ENCODE data around the gene PRR14L. TPM values are rescaled to one million over a fixed set of nuclear protein-coding genes. Genes with fewer than 3 reads are reported as not detected.
"Not testable (repeated sequence)": the region's sequence is repeated elsewhere in the genome, so short reads cannot be mapped to it uniquely, and the experiment has no call there.

The PRR14L gene
- total RNA-seq (2014; rRNA removed; shearing (Covaris generic)) = 14.2 and 20.8 TPM in 2 replicates

GRCh38 chr22:31749636-31750364 lies at the start of gene PRR14L:
Gene PRR14L (minus strand): TSS chr22:31750132. CDS start chr22:31738860, 11,272 bp downstream.
- Histone ChIP-seq H3K27me3 (replicated peaks) (no peaks in the 10 kb centered on the region), H3K4me3 (peak within 1 kb of the TSS; percentile 94), H3K4me1 (replicated peaks) (peaks cover 40% of the 10 kb centered on the region), H3K36me3 (peaks cover 25% of the 10 kb centered on the region), H3K27ac (peak within 1 kb of the TSS; percentile 64), H3K9me3 (replicated peaks) (no peaks in the 10 kb centered on the region)
- peak; percentile 96 to 97 for DNase-seq (ENCODE audit: low read depth in 1 of 2, low spot score in 2 of 2)

GRCh38 chr22:31799358-31799757 lies 49.4 kb upstream of the PRR14L start:
- DNase-seq (ENCODE audit: low read depth in 1 of 2, low spot score in 2 of 2); H3K27me3 ChIP-seq (replicated peaks); H3K9me3 ChIP-seq (replicated peaks); H3K4me1 ChIP-seq (replicated peaks); H3K4me3 ChIP-seq; H3K27ac ChIP-seq: not testable (repeated sequence)
- peaks cover 49% of the 10 kb centered on the region for H3K36me3 ChIP-seq

GRCh38 chr22:31790240-31790639 lies 40.3 kb upstream of the PRR14L start:
- no peaks in the 10 kb centered on the region for H3K9me3 ChIP-seq (replicated peaks)
- DNase-seq (ENCODE audit: low read depth in 1 of 2, low spot score in 2 of 2) = no peak
- H3K27me3 ChIP-seq (replicated peaks) = no peaks in the 10 kb centered on the region
- H3K4me3 ChIP-seq = no peak overlapping the region
- H3K4me1 ChIP-seq (replicated peaks) = no peaks in the 10 kb centered on the region
- no peak overlapping the region for H3K27ac ChIP-seq
- H3K36me3 ChIP-seq = peaks cover 16% of the 10 kb centered on the region

- Histone ChIP-seq H3K4me1 (replicated peaks) (no peaks in the 10 kb centered on the region), H3K27ac (no peak overlapping the region), H3K9me3 (replicated peaks) (no peaks in the 10 kb centered on the region), H3K27me3 (replicated peaks) (no peaks in the 10 kb centered on the region), H3K4me3 (no peak overlapping the region), H3K36me3 (peaks cover 20% of the 10 kb centered on the region)
- no peak for DNase-seq (ENCODE audit: low read depth in 1 of 2, low spot score in 2 of 2)
Measured at GRCh38 chr22:31789803-31790202, 39.9 kb upstream of the PRR14L start.

GRCh38 chr22:31776231-31776630 lies 26.3 kb upstream of the PRR14L start:
- H3K36me3 ChIP-seq = peaks cover 41% of the 10 kb centered on the region
- no peaks in the 10 kb centered on the region for H3K27me3 ChIP-seq (replicated peaks)
- H3K9me3 ChIP-seq (replicated peaks) = no peaks in the 10 kb centered on the region
- H3K4me1 ChIP-seq (replicated peaks) = no peaks in the 10 kb centered on the region
- no peak overlapping the region for H3K4me3 ChIP-seq
- no peak for DNase-seq (ENCODE audit: low read depth in 1 of 2, low spot score in 2 of 2)
- no peak overlapping the region for H3K27ac ChIP-seq

GRCh38 chr22:31773416-31773815 lies 23.5 kb upstream of the PRR14L start:
- no peaks in the 10 kb centered on the region for H3K4me1 ChIP-seq (replicated peaks)
- no peaks in the 10 kb centered on the region for H3K9me3 ChIP-seq (replicated peaks)
- no peak overlapping the region for H3K27ac ChIP-seq
- DNase-seq (ENCODE audit: low read depth in 1 of 2, low spot score in 2 of 2) = no peak
- H3K4me3 ChIP-seq = no peak overlapping the region
- no peaks in the 10 kb centered on the region for H3K27me3 ChIP-seq (replicated peaks)
- H3K36me3 ChIP-seq = peaks cover 36% of the 10 kb centered on the region

GRCh38 chr22:31768422-31769059 lies 18.6 kb upstream of the PRR14L start:
- Histone ChIP-seq H3K36me3 (peaks cover 55% of the 10 kb centered on the region), H3K27ac (no peak overlapping the region), H3K4me1 (replicated peaks) (no peaks in the 10 kb centered on the region), H3K27me3 (replicated peaks) (no peaks in the 10 kb centered on the region), H3K4me3 (no peak overlapping the region), H3K9me3 (replicated peaks) (no peaks in the 10 kb centered on the region)
- DNase-seq (ENCODE audit: low read depth in 1 of 2, low spot score in 2 of 2) = no peak

GRCh38 chr22:31764785-31765184 lies 14.9 kb upstream of the PRR14L start:
- Histone ChIP-seq H3K9me3 (replicated peaks) (no peaks in the 10 kb centered on the region), H3K4me1 (replicated peaks) (no peaks in the 10 kb centered on the region), H3K27ac (no peak overlapping the region), H3K4me3 (no peak overlapping the region), H3K27me3 (replicated peaks) (no peaks in the 10 kb centered on the region), H3K36me3 (peaks cover 53% of the 10 kb centered on the region)
- no peak for DNase-seq (ENCODE audit: low read depth in 1 of 2, low spot score in 2 of 2)

- not testable (repeated sequence) for H3K27me3 ChIP-seq (replicated peaks); DNase-seq (ENCODE audit: low read depth in 1 of 2, low spot score in 2 of 2); H3K9me3 ChIP-seq (replicated peaks); H3K27ac ChIP-seq; H3K4me3 ChIP-seq
- H3K36me3 ChIP-seq = peaks cover 32% of the 10 kb centered on the region
- peaks cover 14% of the 10 kb centered on the region for H3K4me1 ChIP-seq (replicated peaks)
Measured at GRCh38 chr22:31758860-31759259, 8.9 kb upstream of the PRR14L start.

GRCh38 chr22:31757265-31757664 lies 7.3 kb upstream of the PRR14L start:
- H3K27ac ChIP-seq = no peak overlapping the region
- DNase-seq (ENCODE audit: low read depth in 1 of 2, low spot score in 2 of 2) = no peak
- no peaks in the 10 kb centered on the region for H3K27me3 ChIP-seq (replicated peaks)
- H3K4me3 ChIP-seq = no peak overlapping the region
- H3K36me3 ChIP-seq = peaks cover 26% of the 10 kb centered on the region
- no peaks in the 10 kb centered on the region for H3K9me3 ChIP-seq (replicated peaks)
- peaks cover 27% of the 10 kb centered on the region for H3K4me1 ChIP-seq (replicated peaks)

- no peaks in the 10 kb centered on the region for H3K9me3 ChIP-seq (replicated peaks)
- H3K36me3 ChIP-seq = peaks cover 14% of the 10 kb centered on the region
- H3K27me3 ChIP-seq (replicated peaks) = no peaks in the 10 kb centered on the region
- H3K4me3 ChIP-seq = peak overlapping the region; percentile 80; the same call in 1 of the 2 replicates
- no peak for DNase-seq (ENCODE audit: low read depth in 1 of 2, low spot score in 2 of 2)
- no peak overlapping the region for H3K27ac ChIP-seq
- peaks cover 34% of the 10 kb centered on the region for H3K4me1 ChIP-seq (replicated peaks)
Measured at GRCh38 chr22:31754813-31755212, 4.9 kb upstream of the PRR14L start.

GRCh38 chr22:31753634-31754501 lies 3.9 kb upstream of the PRR14L start, which contains the start of gene DEPDC5:
Gene DEPDC5 (plus strand): TSS chr22:31754019. CDS start chr22:31754922, 903 bp downstream.
- peaks cover 15% of the 10 kb centered on the region for H3K36me3 ChIP-seq
- no peaks in the 10 kb centered on the region for H3K9me3 ChIP-seq (replicated peaks)
- DNase-seq (ENCODE audit: low read depth in 1 of 2, low spot score in 2 of 2) = peak; percentile 95 to 96
- peak within 1 kb of the TSS; percentile 82 for H3K27ac ChIP-seq
- peaks cover 35% of the 10 kb centered on the region for H3K4me1 ChIP-seq (replicated peaks)
- H3K4me3 ChIP-seq = peak within 1 kb of the TSS; percentile 80
- no peaks in the 10 kb centered on the region for H3K27me3 ChIP-seq (replicated peaks)

GRCh38 chr22:31753005-31753633 lies 3.2 kb upstream of the PRR14L start:
- H3K36me3 ChIP-seq = peaks cover 15% of the 10 kb centered on the region
- H3K4me3 ChIP-seq = peak overlapping the region; percentile 80
- peak in 1 of 2 experiments; percentile 61 for DNase-seq (ENCODE audit: low read depth in 1 of 2, low spot score in 2 of 2)
- peaks cover 43% of the 10 kb centered on the region for H3K4me1 ChIP-seq (replicated peaks)
- peak overlapping the region; percentile 82 for H3K27ac ChIP-seq
- no peaks in the 10 kb centered on the region for H3K27me3 ChIP-seq (replicated peaks)
- no peaks in the 10 kb centered on the region for H3K9me3 ChIP-seq (replicated peaks)
